GM12865 (cell line): Measurements from ENCODE around the gene ARHGAP42.

ENCODE experiments used
- DNase-seq: peaks from one replicate; pipeline ENCODE4 v3.0.0; 2010; ENCODE audit warnings: low read depth
- H3K4me3 ChIP-seq: 2 replicates; pipeline ENCODE4 v1.5.1; 2011; ENCODE audit warnings: mild to moderate bottlenecking, low read depth, low read length, control low read depth
- CTCF ChIP-seq: IDR thresholded peaks from 2 replicates; pipeline ENCODE4 v1.5.1; 2011; ENCODE audit warnings: low read length, control low read depth, low read depth, inconsistent platforms; ENCODE audit not compliant: insufficient read depth; ENCODE audit errors: missing control alignments

The ARHGAP42 gene

GRCh38 chr11:100957499-100957898 lies 270.4 kb downstream of the ARHGAP42 start:
- no peak overlapping the region for H3K4me3 ChIP-seq
- DNase-seq: no peak
- no peak for TF ChIP-seq CTCF

DNA sequence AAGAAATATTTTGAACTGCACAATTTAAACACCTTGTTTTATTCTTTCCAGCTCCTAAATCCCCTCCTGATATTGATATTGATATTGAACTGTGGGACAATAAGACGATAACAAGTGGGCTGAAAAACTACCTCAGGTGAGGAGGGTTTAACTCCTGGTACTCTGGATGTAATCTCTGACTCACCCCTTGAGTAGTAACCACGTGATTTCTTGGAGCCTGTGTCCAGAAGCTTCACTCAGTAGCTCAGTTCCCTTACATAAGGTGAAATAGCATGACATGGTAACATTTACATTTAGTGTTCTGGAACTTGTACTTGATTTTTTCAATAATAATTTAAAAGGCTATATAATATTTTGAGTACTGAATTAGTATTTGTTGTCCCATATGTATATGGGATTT lies 274.5 kb downstream of the ARHGAP42 start:
- DNase-seq: no peak
- TF ChIP-seq CTCF: no peak
- no peak overlapping the region for H3K4me3 ChIP-seq

GRCh38 chr11:100963375-100963774 lies 276.3 kb downstream of the ARHGAP42 start:
- no peak overlapping the region for H3K4me3 ChIP-seq
- no peak for DNase-seq
- TF ChIP-seq CTCF: no peak

GRCh38 chr11:100964435-100964834 lies 277.3 kb downstream of the ARHGAP42 start:
- H3K4me3 ChIP-seq: no peak overlapping the region
- no peak for TF ChIP-seq CTCF
- no peak for DNase-seq

- no peak overlapping the region for H3K4me3 ChIP-seq
- no peak for TF ChIP-seq CTCF
- no peak for DNase-seq
Measured at GRCh38 chr11:100965346-100965745, 278.3 kb downstream of the ARHGAP42 start.

- TF ChIP-seq CTCF: no peak
Measured at GRCh38 chr11:100966366-100966765, 279.3 kb downstream of the ARHGAP42 start.

DNA sequence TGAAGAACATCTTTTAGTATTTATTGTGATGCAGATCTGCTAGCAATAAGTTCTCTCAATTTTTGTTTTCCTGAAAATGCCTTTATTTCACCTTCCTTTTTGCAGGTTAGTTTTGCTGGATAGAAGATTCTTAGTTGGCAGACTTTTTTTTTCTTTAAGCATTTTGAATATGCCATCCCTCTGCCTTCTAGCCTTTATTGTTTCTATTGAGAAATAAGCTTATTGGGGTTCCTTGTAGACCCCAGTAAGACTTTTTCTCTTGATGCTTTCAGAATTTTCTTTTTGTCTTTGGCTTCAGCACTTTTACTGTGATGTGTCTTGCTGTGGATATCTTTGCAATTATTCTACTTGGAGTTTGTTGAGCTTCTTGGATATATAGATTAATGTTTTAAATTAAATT lies 281.9 kb downstream of the ARHGAP42 start:
- no peak for DNase-seq
- no peak for TF ChIP-seq CTCF
- H3K4me3 ChIP-seq: no peak overlapping the region

More at GRCh38 chr11:100966366-100966765, 279.3 kb downstream of the ARHGAP42 start:
- no peak for DNase-seq
- H3K4me3 ChIP-seq: no peak overlapping the region
